HG03354 (cell line): ENCODE data around the gene NRXN3.

ENCODE experiments used
- ATAC-seq: cut with Tn5 transposase; IDR thresholded peaks from one replicate; pipeline ENCODE4 v1.9.1; 2021; ENCODE audit warnings: mild to moderate bottlenecking; ENCODE audit not compliant: unreplicated experiment, poor library complexity, severe bottlenecking

NRXN3 gene

DNA sequence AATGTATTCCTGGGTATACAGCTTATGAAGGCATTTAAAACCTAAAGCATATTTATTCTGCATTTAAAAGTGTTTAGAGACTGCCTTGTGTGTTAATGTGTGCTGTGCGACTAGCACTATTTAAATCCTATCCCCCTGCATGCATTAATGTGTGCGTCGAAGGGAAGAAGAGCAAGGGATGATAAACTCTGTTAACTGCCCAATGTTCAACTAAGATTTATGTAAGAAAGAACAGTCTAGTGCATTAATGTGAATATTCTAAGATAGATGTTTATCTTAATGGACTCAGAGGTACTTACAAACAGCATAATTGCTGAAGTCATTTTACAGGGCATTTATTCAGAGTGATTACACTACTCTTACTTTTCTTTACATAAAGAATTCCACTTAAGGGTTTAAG, 1616.3 kb downstream of the NRXN3 start:
- no peak for ATAC-seq

DNA sequence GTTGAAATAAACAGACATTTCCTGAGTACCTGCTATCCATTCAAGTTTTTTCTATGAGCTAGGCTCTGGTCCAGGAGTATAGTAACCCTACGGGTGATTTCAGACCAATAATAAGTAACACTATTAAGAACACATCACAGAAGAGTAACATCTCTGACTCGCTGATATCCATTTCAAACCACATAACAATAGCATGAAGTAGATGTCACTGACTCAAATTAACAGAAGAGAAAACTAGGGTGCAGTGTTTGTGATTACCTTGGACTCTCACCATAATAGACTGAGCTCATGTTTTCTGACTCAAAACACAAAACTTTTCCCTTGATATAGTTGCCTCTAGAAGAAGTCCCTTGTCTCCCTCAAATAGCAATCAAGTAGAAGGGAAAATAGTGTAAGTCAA, 1618.2 kb downstream of the NRXN3 start:
- ATAC-seq: no peak

DNA sequence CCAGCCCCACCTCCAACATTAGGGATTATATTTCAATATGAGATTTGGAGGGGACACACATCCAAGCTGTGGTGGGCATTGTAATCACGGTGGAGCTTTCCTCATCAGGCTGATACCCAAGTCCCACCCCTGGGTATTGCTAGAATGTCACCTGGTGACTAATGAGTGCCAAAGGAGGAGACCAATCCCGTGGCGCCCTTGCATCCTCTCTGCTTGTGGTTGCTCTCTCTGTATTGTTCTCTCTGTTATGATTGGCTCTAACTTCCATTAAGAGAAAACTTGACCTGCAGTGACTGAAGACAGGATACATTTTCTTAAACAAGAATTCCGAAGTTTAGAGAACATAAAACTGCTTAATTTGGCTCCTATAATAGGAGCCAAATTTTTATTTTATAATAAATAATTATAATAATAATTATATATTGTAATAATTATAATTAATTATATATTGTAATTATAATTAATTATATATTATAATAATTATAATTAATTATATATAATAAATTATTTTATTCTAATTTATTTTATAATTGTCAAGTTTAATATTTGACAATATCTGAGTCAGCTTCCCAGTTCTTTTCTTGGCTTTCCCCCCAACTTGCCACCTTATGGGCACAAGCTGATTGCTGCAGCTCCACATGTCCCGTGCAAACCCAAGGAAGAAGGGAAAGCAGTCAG, 1621.0 kb downstream of the NRXN3 start:
- no peak for ATAC-seq

DNA sequence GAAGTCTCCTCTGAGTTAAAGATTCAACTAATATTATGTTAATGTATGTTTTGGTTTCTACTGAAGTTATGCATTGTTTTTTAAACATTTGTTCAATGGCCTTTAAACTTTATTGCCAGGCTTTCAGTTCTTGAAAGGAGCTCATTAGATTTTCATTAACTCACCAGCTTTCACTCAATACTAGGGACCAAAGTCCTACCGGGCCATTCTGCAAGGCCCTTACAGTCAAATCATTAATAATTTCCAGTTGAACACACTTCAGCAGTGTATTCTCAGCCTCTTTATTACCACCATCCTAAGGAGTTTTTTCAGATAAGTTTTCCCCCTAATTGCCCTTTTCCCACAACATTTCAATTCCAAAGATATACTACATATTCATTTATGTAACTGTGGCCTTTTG, 1631.9 kb downstream of the NRXN3 start:
- no peak for ATAC-seq

DNA sequence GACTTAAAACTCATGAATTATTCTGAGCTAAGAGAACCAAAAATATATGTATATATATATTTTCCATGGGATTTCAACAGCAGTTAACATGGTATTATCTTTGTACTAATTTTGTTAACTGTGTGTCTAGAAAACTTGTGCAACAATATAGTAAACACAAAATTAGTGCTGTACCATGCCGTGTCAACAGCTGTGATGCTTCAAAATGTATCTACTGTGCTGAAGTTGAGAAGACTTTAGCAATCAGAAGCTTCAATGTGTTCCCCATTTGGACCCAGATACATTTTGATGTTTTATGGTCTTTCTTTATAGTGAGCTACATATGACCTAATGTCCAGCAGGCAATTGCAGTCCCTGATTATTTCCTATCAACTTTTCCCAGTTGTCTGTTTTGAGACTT, 1635.5 kb downstream of the NRXN3 start:
- no peak for ATAC-seq

DNA sequence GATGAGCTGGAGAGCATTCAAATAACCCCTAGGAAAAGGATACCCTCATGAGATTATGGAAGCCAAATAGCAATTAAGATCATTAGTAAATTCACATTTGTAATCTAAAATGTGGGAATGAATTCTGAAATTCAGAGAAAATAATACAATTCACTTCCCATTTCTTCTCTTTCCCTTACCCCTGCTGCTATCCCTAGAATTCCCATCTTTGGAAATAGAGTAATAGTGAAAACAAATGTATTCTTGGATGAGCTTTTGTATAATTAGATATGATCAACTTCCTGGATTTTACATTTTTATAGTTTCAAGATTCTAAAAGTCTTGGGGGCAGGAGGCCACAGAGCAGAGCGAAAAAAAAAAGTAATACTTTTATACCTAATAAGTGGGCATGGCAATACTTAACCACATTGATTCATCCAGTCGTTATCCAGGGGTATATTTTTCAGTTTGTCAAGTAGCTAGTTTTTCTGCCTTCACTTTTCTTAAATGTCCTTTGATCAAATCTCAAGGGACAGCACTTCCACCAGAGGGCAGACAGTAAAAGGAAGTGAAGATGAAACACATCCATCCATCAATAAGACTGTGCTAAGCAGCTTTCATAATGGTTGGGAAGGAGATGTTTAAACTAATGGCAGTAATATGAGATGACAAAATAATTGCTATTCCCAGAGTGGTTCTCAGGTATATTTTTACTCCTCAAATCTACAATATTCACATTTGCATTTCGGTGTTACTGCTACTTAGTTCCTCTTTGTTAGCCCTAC, 1639.9 kb downstream of the NRXN3 start:
- ATAC-seq: no peak

DNA sequence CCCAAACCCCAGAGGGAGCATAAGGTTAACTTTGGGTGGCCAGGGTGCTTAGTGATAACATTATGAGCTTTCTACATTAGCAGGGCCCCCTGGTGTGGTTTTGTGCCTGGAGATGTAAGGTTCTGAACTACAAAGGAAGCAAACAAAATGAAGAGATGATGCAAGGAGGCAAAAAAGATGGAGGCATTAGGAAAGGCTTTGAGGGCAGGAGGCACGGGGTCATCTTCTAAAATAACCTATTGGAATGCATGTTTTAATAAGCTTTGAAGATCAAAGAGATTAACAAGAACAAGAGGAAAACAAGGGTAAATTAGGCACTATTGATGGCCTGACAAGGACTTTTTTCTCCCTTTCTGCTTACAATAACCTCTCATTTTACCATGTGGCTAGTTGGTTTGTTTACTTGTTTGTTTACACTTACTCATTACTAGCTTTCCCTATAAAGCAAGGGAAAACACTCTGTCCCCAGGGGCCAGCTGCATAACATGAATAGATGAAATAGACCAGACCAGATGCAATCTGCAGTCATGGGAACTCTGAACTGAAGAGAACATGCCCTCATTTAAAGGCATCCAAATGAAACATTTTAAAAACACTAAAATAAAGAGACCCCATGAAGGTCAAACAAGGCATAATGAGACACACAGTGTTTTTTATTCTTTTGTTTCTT, 1650.8 kb downstream of the NRXN3 start:
- ATAC-seq: no peak

DNA sequence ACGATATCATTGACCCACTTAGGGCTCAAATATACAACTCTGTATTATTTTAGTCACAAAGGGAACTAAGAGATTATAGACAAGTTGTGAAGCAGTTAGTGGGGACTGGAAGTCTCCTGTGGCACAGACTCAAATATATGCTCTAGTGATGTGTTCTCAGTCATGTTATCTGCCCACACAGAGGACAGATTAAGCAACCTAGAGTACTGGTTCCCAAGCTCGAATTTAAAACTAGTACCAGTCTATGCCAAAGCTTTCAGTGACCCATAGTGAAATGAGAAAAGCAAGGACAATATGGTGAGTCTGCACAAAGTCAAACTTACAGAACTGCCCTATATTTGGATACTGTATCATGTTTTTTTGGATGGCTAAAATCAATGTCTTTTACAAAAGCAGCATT, 1651.9 kb downstream of the NRXN3 start:
- no peak for ATAC-seq

DNA sequence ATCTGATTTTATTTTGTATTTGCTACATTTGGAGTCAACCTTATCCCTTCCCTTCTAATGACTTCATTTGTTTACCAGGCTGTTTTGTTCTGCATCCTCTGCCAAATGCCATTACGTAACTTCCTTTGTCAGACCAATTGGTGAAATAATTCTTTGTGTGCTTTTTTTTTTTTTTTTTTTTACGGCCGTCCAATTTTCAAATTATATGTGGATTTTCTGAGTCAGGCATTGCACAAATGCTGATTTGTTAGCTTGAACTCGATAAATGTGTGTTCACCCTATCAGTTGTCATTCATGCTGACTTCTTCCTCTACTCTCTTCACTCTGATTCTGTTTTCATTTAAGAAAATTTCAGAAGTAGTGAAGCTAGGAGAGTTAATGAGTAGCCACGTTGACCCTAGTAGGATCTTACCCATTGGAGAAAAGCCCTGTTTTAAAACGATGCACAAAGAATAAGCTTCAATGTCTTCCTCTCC, 1654.9 kb downstream of the NRXN3 start:
- no peak for ATAC-seq

DNA sequence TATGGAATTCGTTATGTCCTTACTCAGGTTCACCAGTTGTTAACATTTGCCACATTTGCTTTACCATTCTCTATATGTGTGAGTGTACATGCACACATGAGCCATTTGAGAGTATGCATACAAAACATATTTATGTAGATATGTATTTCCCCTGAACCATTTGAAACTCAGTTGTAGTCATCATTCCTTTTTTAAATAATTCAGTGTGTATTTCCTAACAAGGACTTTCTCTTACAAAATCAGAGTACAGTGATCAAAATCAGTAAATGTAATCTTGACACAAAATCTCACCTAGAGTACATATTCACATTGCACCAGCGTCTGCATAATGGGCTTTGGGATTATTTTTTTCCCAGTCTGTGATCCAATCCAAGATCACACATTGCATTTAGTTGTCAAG, 1656.2 kb downstream of the NRXN3 start:
- ATAC-seq: no peak

DNA sequence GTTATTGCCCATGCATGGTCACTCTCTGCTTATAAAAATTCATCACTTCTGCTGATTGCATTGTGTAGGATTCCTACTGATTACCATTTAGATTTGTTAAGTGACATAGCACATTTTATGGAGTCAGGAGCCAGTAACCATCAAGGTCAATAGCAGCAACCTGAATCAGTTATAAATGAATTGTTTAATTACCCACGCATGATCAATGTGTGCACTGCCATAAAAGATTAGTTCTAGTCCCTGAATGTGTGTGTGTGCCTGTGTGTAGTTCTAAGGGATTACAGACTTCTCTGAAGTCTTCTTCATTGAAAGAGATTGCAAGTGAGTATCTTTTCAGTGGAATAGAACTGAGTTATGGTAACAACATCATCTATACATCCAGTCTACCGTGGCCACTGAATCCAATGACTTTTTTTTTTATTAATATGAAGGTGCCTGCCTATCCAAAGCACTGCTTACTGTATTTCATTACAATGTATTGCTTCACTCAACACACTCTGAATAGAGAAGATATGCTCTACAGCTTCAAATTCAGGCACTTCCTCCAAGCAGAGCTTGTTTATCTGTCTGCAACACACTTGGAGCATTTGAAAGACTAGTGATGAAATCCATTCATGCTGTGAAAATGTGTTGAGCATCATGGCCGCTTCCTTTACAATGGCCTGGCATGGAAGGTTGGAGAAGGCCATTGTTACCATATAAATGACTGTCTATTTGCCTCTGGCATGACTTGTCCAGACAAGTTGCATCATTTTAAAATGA, 1659.4 kb downstream of the NRXN3 start:
- no peak for ATAC-seq

DNA sequence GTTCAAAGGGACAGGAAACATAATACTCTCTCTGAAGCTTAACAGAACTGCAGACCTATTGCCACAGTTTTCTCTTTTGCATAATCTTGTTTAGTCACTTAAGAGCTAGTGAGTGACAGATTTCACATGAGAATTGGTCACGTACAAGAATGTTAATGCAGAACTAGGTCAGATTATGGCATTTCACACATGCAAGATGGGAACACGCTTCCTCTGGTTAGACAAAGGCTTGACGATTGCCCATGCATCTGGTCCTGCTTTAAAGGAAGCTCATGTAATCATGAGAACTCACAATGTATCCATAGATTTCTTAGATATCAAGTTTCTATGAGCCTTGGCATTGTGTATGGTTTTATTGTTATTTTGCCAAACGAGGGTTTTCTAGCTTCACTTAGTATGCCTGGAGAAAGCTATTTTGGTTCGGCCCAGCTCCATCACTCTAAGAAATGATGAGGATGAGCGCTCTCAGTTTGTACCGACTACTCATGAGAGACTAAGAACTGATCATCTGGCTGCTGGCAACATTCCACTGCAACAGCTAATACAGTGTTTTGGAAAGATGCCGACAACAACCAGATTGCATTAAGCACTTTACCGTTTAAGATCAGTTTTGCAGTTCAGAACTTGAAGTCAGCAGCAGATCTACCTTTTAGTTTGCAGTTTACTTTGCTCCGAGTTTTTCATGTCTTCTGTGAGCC, 1661.2 kb downstream of the NRXN3 start:
- no peak for ATAC-seq

DNA sequence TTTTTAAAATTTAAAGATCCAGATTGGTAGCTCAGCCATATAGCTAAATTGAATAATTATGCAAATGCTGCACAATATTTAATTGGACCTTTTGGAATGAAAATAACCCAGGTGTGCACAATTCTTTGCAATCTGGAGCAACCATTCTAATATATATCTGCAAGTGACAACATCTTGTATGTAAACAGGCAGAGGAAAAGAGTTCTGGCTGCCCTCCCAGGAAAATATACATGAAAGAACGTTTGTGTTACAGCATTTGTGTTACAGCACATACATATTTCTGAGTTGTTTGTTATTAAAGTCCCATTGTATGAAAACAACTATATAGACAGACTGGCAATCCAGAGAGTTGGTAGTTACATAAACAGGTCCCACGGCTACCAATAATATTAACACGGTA, 1663.6 kb downstream of the NRXN3 start:
- no peak for ATAC-seq

DNA sequence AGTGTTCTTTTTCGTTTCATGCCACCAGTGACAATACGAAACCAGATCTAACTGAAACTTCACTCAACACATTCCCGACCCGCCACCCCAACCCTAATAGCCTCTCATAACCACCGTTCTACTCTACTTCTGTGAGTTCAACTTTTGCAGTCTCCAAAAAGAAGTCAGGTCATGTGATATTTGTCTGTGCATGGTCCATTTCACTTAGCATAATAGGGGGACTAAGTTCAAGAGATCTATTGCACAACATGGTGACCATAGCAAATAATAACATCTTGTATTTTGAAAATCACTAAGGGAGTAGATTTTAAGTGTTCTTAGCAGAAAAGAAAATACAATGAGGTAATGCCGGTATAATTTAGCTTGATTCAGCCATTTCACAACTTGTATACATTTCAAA, 1664.7 kb downstream of the NRXN3 start:
- ATAC-seq: no peak

DNA sequence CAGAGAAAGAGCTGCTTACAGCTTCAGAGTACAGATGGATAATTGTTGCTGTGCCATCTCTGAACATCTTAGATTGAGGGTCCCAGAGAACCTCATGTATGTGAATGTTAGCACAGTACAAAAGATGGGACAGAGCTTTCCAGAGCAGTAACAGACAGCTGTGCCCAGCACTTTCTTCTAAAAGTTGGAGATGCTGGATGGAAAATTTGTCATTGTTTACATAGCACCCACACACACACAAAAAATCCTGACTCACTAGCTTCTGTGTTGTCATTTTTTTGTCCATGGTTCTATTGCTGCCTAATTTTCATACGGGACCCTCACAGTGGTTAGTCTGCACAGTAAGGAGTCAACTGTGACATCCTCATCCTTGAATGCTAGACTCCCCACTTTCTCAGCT, 1666.4 kb downstream of the NRXN3 start:
- ATAC-seq: no peak

DNA sequence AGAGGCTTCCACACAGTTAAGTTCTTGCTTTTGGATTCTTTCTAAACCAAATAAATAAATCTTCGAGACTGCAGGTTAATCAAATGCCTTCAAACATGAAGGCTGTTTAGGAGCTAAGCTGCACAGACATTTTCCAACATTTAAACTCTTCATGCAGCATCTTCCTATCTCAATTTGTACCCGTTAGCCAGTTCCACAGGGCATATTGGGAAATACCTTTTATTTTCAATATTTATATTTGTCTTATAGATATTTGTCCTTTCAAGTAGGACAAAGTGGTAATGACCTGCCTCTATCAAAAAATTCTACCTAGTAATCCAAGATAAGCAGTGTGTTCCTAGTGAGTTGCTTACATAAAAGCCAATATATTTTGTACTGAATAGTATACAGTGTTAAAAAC, 1667.5 kb downstream of the NRXN3 start:
- ATAC-seq: no peak

DNA sequence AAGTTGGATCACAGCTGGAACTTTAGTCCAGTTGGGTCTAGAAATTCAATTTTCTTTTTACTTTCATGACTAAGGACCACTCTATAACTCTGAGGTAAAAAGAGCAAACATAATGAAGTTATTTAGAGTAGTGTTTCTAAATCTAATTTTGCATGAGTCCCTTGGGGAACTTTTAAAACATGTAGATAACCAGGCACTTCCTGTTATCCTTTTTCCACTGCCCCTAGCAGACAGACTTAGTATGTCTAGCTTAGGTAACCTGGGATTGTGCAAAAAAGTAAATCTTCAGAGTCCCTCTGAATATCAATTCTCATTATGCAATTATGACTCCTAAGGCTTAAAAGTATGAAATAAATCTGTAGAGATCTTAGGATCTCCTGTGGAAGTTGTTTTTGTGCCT, 1669.9 kb downstream of the NRXN3 start:
- ATAC-seq: no peak

DNA sequence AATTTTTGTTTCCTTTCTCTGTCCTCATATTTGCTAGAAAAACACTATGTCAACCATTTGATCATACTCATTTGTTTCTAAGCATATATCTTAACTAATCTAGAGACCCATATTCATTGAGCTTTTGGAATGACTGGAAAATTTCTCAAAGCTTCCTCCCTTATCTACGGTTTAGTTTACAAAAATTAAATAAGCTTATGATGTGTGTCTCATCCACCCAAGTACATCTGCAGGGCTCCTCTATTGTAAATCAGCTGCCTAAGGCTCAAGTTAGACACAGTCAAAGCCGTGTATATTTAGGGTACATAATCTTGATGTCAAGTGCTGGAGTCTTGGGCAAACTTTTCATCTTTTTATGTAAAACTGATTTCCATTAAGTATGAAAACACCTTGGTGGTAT, 1670.7 kb downstream of the NRXN3 start:
- no peak for ATAC-seq

DNA sequence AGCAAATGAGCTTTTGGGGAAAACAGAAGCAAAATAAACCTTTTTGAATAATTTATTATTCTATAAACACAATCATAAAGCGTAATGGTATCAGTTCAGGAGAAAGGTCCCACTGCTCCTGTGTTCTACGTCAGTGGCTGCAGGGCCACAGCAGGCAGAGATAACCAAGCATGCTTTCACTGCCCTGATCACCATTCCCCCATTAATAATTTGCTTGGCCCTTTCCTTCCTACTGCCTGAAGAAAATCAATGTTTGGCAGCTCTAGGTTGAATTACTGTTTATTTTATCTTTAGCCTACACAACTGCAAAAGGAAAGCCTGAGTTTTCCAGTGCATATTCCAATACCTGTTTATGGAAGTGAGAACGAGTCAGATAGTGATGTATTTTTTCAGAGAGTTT, 1671.3 kb downstream of the NRXN3 start:
- ATAC-seq: no peak

DNA sequence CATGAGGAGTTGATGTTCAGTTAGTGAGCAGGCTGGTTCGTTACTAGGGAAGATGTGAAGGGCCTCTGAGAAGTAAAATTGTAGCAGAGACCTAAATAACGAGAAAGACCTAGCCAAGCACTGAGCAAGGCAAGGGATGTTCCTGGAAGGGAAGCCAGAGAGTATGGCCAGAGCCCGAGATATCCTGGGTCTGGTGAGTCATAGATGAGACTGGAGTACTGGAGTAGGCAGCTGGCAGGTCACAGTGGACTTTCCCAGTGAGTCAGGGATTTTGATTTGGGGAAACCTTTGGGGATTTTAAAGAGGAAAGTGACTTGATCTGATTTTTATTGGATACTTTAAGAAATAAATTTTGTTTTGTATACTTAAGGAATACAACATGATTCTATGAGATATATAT, 1672.1 kb downstream of the NRXN3 start:
- no peak for ATAC-seq
